Measurements from ENCODE around the gene MCAT. TPM values are rescaled to one million over a fixed set of nuclear protein-coding genes. Genes with fewer than 3 reads are reported as not detected.
A peak's percentile ranks its signal among the peaks of the same experiment; 100 is the strongest.

MCAT gene
- total RNA-seq (16.9 and 17.8 TPM in 2 replicates), polyA plus RNA-seq (23.2 and 26.9 TPM in 2 replicates), polyA minus RNA-seq (10.4 and 17.9 TPM in 2 replicates), Bru-seq, nascent RNA (percentile 54 among the genes with signal in this experiment), BruChase-seq, experiment 1, labeled RNA remaining after a 6-hour chase (percentile 54 among the genes with signal in this experiment), BruChase-seq, experiment 2, labeled RNA remaining after a 2-hour chase (percentile 54 among the genes with signal in this experiment)
- polyA plus RNA-seq (2011; cell fraction: cytosol; rRNA removed): 20.4 and 23.3 TPM in 2 replicates
- 12.8 and 13.3 TPM in 2 replicates for polyA plus RNA-seq (2011; cell fraction: nucleus; rRNA removed)
- 11.5 and 11.9 TPM in 2 replicates for polyA plus RNA-seq (2012)
- polyA minus RNA-seq (2011; cell fraction: cytosol; rRNA and poly(A)+ RNA removed): 13.8 TPM
- polyA minus RNA-seq (2011; cell fraction: nucleus; rRNA and poly(A)+ RNA removed): 7.7 and 9.5 TPM in 2 replicates
- long read RNA-seq, transcript MCAT-202 (3 exons, 1,134 nt): minor isoform, 25 of 67 reads
- long read RNA-seq, transcript MCAT-201 (4 exons, 2,056 nt): major isoform, 33 of 67 reads
- long read RNA-seq, partial matches to known transcripts: 3 of 67 reads
- long read RNA-seq, other reads (novel, unspliced or antisense): 6 of 67 reads

- Histone ChIP-seq H3K9me3 (replicated peaks; ENCODE audit: control insufficient read depth, insufficient read depth, low read length) (no peaks in the 10 kb centered on the region), H4K20me1 (replicated peaks; ENCODE audit: control insufficient read depth, extremely low read depth, insufficient read depth, low read length) (no peaks in the 10 kb centered on the region), H2AFZ (ENCODE audit: low read depth, low read length) (peak within 1 kb of the TSS; percentile 87), H3K27ac (ENCODE audit: insufficient read depth, low read depth, low read length) (peak within 1 kb of the TSS; percentile 94), H3K4me2 (ENCODE audit: insufficient read depth, low read length) (peak within 1 kb of the TSS; percentile 87), H3K27me3 (ENCODE audit: control insufficient read depth in 2 of 2, insufficient read depth in 2 of 2, low read length in 2 of 2) (no peaks in the 10 kb centered on the region), H3K36me3 (ENCODE audit: control insufficient read depth in 2 of 2, extremely low read depth in 1 of 2, insufficient read depth in 2 of 2, low read length in 2 of 2) (peaks cover 0 to 7% of the 10 kb centered on the region in 2 experiments), H3K79me2 (ENCODE audit: control insufficient read depth, insufficient read depth, low read length) (peaks cover 6% of the 10 kb centered on the region), H3K4me3 (replicated peaks in 1 of 3; ENCODE audit: insufficient read depth in 1 of 3, low read depth in 1 of 3, low read length in 3 of 3) (peak within 1 kb of the TSS; percentile 71 to 97 (median 77)), H3K4me1 (ENCODE audit: control insufficient read depth, extremely low read depth, insufficient read depth, low read length) (peaks cover 7% of the 10 kb centered on the region), H3K9me1 (replicated peaks; ENCODE audit: control insufficient read depth, extremely low read depth, insufficient read depth, low read length) (no peaks in the 10 kb centered on the region), H3K9ac (replicated peaks; ENCODE audit: extremely low read depth, insufficient read depth, low read length) (peak within 1 kb of the TSS; percentile 90)
- intact Hi-C loops (cut with micrococcal nuclease): no loop called here
- DNase-seq (ENCODE audit: low read depth, low spot score): peak; percentile 76
- TF ChIP-seq POLR2AphosphoS5 (IDR thresholded peaks at IDR 0.05; ENCODE audit: insufficient read depth, low read depth, low read length) (peak; percentile 76), FOS (IDR thresholded peaks at IDR 0.05; ENCODE audit: borderline replicate concordance, insufficient read depth, low read length) (no peak), POLR2A (IDR thresholded peaks at IDR 0.05; ENCODE audit: low read depth, low read length) (peak; percentile 43)
- FAIRE-seq: peak; percentile 59
- ChIA-PET POLR2A (no interaction called here), CTCF (interaction anchor here (0.7 kb wide), 1 partner anchor 13 kb away, joined by 4 read pairs; no protein-coding TSS in a partner anchor)
- dilution Hi-C loops (cut with MboI; ENCODE audit: extremely low pct_ligation_motif_present, low sequenced_read_pairs): no loop called here
- BruUV-seq (replicated peaks): TSS peak; percentile 40
These were observed at the start of gene MCAT for GRCh38 chr22:43142880-43143562. Gene MCAT, minus strand, starts transcription at chr22:43143398. Its CDS starts 50 bp downstream, at chr22:43143348.

- Histone ChIP-seq H3K9ac (replicated peaks; ENCODE audit: extremely low read depth, insufficient read depth, low read length) (no peak overlapping the region), H3K27me3 (ENCODE audit: control insufficient read depth in 2 of 2, insufficient read depth in 2 of 2, low read length in 2 of 2) (peaks cover 2 to 27% of the 10 kb centered on the region in 2 experiments), H4K20me1 (replicated peaks; ENCODE audit: control insufficient read depth, extremely low read depth, insufficient read depth, low read length) (no peaks in the 10 kb centered on the region), H3K4me2 (ENCODE audit: insufficient read depth, low read length) (no peak overlapping the region), H2AFZ (ENCODE audit: low read depth, low read length) (no peak overlapping the region), H3K9me1 (replicated peaks; ENCODE audit: control insufficient read depth, extremely low read depth, insufficient read depth, low read length) (no peaks in the 10 kb centered on the region), H3K27ac (ENCODE audit: insufficient read depth, low read depth, low read length) (no peak overlapping the region), H3K4me1 (ENCODE audit: control insufficient read depth, extremely low read depth, insufficient read depth, low read length) (peaks cover 4% of the 10 kb centered on the region), H3K36me3 (ENCODE audit: control insufficient read depth in 2 of 2, extremely low read depth in 1 of 2, insufficient read depth in 2 of 2, low read length in 2 of 2) (no peaks in the 10 kb centered on the region), H3K9me3 (replicated peaks; ENCODE audit: control insufficient read depth, insufficient read depth, low read length) (no peaks in the 10 kb centered on the region), H3K4me3 (replicated peaks in 1 of 3; ENCODE audit: insufficient read depth in 1 of 3, low read depth in 1 of 3, low read length in 3 of 3) (no peak overlapping the region), H3K79me2 (ENCODE audit: control insufficient read depth, insufficient read depth, low read length) (no peaks in the 10 kb centered on the region)
- DNase-seq (ENCODE audit: low read depth, low spot score): no peak
- ChIA-PET CTCF (no interaction called here), POLR2A (interaction anchor here (0.6 kb wide), 1 partner anchor 1907 kb away, joined by 6 read pairs; no protein-coding TSS in a partner anchor)
- TF ChIP-seq GATA2 (IDR thresholded peaks at IDR 0.05; ENCODE audit: insufficient read depth, insufficient read length, low read depth, low read length) (no peak), MYC (IDR thresholded peaks at IDR 0.05; ENCODE audit: low read depth, low read length) (no peak), MAX (IDR thresholded peaks at IDR 0.05; ENCODE audit: insufficient read depth, insufficient read length) (no peak), JUN (IDR thresholded peaks at IDR 0.05; ENCODE audit: borderline replicate concordance, insufficient read depth, insufficient read length, low read depth) (no peak), POLR2A (IDR thresholded peaks at IDR 0.05; ENCODE audit: low read depth, low read length) (no peak), FOS (IDR thresholded peaks at IDR 0.05; ENCODE audit: borderline replicate concordance, insufficient read depth, low read length) (no peak), POLR2AphosphoS5 (IDR thresholded peaks at IDR 0.05; ENCODE audit: insufficient read depth, low read depth, low read length) (no peak), CTCF (IDR thresholded peaks at IDR 0.05; ENCODE audit: extremely low read depth in 1 of 2, insufficient read depth in 1 of 2, low read depth in 1 of 2, low read length in 2 of 2) (no peak), EZH2 (IDR thresholded peaks at IDR 0.05; ENCODE audit: borderline replicate concordance, low read depth, low read length, severe bottlenecking) (no peak)
- BruUV-seq (replicated peaks): no TSS peak
- dilution Hi-C loops (cut with MboI; ENCODE audit: extremely low pct_ligation_motif_present, low sequenced_read_pairs): no loop called here
- FAIRE-seq: no peak
- intact Hi-C loops (cut with micrococcal nuclease): no loop called here
These were observed 48.6 kb upstream of the MCAT start for GRCh38 chr22:43191831-43192230.

Measured in endothelial cell of umbilical vein (primary cell).